ENCODE results near the gene SERPINB12.

The SERPINB12 gene

DNA sequence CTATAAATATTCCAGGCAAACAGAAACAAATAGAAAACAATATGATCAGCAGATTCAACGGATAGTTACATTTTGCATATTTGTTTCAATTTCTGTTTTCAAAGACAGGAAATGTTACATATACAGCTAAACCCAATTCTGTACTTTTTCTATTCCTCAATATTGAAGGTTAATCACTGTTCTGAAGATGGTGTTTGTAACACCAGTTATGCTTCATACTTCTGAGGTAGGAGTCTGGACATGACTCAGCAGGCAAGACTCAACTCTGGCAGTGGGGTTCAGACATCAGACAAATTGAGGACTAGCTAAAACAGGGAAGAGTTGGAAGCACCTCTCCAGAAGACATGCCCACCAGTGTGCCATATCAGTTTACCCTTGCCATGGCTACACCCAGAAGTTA is 61.6 kb downstream of the SERPINB12 start:
- no peak for DNase-seq (ENCODE audit: low spot score)

DNA sequence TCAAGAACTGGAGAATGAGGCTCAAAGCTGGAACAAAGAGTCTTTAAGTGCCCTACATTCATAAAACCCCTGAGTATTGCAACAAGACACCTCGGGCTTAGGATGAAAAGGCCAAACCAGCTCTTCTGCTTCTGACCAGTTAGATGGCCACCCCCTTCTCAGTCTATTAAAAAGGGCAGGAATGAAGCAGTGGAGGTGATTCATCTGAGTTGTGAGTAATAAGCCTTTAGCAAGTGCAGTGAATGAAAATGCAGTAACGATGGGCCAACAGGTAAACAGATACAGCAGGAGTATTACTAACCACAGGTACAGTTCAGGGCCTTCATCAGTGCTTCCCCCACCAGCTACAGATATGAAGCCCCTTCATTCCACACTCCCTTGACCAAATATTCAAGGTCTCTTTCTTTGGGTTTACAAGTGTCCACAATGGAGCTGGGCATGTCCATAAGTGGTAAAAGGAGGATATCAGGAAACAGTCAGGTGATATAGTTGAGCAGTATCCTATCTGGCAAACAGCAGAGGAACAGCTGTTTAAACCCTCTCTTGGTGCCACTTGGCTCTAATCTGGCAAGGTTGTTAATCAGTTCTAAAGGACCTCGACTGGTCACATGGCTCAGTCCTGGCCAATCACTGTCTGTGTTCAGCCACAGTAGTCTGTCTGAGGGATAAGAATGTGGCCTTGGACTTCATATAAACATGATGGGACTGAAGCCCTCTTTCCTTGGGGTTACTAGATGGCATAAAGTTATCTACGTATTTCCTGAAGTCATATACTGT is 62.8 kb downstream of the SERPINB12 start:
- no peak for DNase-seq (ENCODE audit: low spot score)

DNA sequence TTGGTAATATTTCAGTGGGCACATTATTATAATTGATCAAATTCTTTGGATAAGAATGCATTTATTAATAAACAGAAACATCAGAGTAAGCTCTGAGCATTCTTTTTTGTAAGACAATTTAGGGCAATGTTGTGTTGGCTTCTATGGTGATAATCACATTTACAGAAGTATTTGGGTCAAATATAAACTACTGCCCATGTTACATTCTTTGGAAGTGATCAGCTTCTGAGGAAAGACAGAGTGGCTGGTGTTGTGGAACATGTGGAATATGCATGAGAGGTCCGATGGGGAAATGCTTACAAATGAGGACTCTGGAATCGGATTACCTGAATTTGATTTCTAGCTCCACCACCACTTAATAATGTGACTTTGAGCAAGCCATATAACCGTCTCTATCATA is 64.4 kb downstream of the SERPINB12 start:
- no peak for DNase-seq (ENCODE audit: low spot score)

DNA sequence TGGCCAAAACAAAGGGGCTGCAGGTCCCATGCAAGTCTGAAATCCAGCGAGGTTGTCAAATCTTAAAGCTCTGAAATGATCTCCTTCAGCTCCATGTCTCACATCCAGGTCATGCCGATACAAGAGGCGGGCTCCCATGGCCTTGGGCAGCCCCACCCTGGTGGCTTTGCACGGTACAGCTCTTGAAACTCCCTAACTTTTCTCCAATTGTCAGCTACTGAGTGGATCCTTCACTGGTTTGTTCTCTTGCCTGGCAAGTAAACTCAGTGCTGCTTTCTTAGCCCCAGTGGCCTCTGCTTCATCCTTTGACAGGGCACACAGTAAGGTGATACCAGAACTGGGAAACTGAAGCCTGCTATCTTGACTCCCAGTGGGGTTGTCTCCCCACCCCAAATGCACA is 71.3 kb downstream of the SERPINB12 start:
- no peak for DNase-seq (ENCODE audit: low spot score)

DNA sequence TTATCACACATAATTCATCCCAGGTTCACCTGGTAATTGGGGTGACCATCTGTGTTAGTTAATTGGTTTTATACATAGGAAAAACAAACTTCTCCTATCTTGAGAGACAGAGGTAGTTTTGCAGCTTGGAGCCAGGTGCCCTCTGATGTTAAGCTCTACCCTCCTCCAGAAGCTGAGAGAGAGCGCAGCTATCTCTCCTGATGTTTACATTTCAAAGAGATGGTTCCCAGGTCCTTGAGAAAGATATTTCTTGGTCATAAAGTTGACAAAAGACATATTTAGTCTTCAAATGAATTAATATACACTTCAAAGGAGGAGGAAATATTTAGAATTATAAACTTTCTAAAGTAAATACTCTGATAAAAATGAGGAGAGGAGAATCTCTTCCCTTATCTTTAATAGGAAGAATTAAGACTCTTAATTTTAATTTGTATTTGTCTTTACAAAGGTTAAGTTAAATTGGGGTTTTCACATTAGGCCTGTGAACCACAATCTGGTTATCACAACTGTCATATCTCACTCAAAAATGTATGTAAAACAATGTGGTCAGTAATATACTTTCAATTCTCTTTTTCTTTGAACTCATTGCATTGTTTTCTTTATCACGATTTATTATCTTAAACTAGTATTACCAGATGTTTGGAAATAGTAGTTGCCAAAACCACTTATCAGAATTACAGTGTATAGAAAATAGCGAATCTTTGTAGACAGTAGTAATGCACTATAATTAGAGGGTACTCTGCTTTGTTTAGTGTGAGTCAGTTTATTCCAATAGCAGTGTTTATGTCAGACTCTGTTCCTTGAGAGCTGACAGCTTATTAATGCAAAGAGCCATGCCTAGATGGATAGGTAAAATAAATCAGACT is 75.1 kb downstream of the SERPINB12 start:
- no peak for DNase-seq (ENCODE audit: low spot score)

DNA sequence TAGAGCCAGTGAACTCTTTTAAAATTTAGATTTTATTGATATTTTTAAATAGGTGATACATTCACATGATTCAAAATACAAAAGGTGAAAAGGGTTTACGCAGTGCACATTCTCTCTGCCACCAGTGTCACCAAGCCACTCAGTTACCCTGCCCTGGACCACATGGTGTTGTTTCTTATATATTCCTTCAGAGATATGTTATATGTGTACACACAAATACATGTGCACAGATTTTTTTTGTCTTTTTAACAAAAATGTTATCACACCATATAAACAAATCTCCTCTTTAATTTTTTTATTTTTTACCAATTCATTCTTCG is 75.7 kb downstream of the SERPINB12 start:
- no peak for DNase-seq (ENCODE audit: low spot score)
